Stimulated activated naive CD4-positive, alpha-beta T cell (primary cell): ENCODE results near the gene SLC5A10.

ENCODE experiments used
- DNase-seq, 6 experiments: peaks; one replicate each; lab custom pipeline; 2025; lab: John Stamatoyannopoulos, UW

The SLC5A10 gene

DNA sequence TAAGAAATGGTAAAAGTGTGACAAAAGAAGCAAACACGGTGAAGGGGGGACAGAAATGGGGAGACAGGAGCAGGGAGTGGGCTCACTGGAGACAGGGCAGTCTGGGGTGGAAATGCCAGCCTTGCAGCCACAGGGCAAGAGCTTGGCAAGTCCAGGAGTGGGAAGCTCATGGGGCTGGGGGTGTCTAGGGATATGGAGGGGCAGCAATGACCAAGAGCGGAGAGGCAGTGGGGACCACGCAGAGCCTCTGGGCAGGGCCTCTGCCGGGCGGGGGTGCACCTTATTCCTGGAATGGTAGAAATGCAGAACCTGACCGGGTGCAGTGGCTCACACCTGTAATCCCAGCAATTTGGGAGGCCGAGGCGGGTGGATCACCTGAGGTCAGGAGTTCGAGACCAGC, 12.6 kb downstream of the SLC5A10 start:
- no peak for DNase-seq

DNA sequence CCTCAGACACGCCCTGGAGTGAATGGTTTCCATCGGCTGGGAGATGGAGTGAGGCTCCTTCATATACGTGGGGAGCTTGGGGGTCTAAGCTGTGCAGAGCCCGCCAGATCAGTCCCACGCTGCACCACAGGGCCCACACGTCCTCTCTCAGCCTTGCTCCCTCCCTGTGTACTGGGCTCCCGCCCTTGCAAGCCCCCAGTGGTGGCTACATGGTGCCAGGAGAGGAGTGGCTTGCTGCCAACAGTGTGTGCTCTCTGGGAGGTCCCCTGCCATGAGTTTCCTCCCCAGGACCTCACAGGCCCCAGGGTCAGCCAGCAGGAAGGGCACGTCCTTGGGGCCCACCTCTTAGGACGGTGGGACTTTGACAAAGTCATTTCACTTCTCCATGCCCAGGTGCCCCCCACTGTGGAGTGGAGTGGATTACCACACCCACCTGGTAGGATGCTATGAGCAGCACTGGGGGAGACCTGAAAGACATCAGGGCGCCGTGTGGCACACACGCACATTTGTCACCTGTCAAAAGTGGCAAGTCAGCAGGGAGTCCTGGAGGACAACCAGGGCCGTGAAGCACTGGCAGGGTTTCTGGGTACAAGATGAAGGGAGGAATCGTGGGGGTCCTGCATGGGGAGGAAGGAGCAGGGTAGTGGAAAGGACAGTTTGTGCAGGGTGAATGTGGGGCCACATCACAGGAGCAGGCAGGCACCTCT, 13.7 kb downstream of the SLC5A10 start:
- DNase-seq = no peak

DNA sequence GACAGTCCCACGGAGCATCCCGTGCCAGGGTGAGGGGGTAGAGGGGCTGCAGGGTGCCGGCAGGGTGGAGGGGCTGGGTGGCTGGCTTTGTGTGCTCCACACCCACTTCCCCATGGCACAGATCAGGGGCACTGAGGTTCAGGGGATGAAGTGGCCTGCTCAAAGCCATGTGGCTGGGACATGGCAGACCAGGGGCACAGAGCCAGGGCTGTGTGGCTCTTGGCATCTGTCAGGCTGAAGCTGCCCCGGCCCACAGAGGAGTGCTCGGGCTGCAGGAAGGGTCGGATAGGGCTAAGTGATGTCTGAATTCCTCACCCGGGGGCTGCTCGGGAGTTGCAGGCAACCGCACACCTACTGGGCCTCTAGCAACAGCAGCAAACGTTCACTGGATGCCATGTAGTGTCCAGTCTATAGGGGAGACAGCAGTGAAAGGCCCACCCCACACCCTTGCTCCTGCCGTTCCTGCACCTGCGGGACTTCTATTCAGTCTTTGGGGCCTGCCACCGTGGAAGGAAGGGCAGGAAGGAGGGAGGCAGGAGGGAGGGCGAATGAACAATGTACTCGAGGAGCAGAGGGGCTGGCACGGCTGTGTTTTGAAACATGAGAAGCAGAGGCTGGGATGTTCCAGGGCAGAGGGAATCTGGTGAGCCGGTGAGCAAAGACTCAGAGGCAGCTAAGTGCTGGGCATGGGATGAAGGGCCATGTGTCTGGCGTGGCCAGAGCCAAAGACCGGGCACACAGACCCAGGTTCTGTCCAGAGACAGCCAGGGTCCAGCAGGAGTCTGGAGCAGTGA, 15.1 kb downstream of the SLC5A10 start:
- no peak for DNase-seq

DNA sequence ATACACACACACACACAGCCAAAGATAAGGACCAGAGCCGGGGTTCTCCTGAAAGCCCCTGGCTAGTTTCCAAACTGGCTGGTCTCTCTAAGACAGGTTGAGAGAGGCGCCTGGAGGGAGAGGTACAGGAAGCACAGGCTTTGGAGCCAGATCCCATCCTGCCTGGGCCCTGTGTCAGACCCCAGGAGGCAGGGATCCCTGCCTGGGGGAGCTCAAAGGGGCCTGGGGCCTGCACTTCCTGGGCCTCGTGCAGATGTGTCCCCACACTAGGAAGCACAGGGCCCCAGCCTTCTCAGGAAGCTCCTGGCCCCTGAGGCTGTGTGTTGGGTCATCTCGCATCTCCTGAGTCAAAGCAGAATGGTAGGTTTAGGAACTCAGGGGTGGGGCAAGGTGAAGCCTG, 16.0 kb downstream of the SLC5A10 start:
- DNase-seq = no peak

DNA sequence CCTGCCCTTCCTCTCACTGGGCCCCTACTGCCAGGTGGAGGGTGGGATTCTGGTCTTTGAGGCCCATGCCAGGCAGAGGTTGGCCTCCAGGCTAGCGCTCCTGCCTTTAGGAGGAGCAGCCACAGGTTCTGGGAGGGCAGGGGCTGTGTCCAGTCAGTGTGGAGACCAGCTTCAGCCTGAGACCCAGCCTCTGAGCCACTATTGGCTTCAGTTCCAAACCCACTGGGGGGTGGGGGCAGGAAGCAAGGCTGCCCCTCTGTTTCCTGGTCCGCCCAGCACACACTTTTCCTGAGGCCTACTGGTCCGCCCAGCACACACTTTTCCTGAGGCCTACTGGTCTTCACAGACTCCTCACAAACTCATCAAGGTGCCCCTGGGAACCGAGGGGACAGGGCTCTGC, 16.4 kb downstream of the SLC5A10 start:
- DNase-seq = no peak

DNA sequence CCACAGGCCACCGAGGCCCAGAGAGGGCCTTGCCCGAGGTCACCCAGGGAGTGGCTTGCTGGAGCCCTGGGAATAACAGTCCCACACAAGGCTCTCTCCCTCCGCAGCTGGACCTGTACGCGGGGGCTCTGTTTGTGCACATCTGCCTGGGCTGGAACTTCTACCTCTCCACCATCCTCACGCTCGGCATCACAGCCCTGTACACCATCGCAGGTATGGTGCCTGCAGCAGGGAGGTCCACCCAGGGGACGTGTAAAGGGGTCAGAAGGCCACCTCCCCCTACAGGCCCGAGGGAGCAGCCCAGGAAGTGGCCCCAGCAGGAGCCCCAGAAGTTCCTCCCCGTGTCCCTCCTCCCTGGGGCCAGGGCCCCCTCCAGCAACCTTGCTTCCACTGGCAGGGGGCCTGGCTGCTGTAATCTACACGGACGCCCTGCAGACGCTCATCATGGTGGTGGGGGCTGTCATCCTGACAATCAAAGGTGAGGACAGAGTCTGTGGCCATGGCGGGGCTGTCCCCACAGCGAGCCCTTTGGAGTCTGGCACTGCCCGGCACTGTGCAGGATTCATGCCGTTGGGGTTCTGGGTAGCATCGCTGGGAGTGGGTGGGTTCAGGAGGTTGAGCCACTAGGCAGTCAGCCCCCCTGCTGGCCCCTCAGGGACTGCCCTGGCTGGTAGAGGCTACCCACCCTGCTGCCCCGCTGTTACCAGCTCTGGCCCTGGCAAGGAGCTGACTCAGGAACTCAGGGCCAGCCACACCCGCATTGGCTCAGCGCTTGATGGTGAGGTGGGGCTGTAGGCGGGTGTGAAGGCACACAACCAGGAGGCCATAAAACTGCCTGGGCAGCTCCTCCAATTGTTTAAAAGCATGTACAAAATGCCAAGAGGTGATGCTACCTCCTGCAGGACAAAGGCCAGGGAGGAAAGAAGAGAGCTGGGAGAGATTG, 17.3 kb downstream of the SLC5A10 start:
- no peak for DNase-seq

DNA sequence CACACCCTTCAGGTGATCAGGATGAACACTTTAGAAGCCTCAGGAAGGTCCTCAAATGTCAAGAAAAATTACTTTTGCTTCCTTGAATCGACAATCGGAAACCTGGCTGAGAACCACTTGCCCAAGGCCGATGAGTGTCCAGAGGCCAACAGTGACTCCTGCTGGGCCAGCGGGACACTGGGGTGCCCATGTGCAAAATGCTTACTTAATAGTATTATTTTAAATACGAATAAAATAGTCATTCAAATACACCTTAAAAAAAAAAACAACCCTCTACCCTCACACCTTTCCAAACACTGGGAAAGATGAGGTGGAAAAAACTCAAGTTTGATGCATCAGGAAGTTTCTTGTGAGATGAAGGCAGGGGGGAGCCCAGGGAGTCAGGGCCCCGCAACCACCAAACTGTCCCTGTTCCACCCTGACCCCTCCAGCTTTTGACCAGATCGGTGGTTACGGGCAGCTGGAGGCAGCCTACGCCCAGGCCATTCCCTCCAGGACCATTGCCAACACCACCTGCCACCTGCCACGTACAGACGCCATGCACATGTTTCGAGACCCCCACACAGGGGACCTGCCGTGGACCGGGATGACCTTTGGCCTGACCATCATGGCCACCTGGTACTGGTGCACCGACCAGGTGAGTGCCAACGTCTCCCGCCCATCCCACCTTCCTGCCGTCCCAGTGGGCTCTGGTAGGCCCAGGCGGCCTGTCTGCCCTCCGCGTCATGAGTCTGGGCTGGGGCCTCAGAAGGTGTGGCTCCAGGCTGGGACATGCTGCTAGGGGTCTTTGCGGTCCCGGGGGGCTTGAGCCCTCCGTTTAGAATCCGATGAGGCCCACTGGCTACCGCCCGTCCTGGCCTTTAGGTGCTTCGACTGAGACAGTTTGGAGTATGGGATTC, 18.9 kb downstream of the SLC5A10 start:
- no peak for DNase-seq

DNA sequence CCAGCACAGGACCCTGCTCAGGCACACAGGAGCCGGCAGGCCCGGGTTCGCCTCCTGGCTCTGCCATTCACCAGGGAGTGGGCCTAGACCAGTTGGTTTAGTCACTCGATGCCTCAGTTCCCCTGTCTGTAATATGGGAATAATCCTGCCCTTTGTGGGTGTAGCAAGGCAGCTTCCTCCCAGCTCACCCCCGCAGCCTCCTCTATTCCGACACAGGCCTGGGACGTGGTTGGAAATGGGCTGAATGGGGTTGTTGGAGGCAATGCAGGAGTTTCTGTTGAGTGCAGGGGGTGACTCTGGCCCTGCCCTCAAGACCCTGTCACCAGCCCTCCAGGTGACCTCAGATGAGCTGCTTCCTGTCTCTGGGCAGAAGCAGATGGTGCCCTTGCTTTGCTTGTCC, 19.8 kb downstream of the SLC5A10 start:
- DNase-seq = no peak

DNA sequence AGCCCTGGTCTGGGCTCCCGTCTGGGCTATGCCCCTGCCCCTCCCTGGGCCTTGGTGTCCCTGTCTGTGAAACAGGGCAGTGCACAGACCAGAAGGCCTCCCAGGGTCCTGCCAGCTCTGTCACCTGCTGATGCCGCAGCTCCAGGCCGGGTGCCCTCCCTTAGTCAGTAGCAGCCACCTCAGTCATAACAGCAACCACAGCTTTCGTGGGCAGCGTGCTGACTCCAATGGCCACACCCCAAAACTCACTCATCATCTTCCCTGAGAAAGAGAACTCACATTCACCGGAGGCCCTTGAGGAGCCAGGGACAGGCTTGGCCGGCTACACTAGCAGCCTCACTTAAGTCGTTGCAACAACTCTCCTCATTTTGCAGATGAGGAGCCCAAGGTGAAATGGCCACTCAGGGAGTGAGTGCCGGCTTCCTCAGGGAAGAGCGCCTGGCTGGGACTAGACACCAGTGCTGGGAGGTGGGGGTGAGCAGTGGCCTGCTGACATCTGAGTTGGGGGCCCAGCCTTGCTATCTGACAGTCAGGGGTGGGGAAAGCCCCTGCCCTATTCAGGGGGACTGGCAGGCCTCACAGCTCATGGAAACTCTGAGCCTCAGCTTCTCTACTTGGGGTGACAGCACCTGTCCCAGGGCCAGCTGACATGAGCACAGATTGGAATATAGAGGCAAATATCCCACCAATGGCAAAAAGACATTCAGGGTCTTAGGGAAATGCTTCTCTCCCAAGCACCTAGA, 22.6 kb downstream of the SLC5A10 start:
- DNase-seq = no peak

DNA sequence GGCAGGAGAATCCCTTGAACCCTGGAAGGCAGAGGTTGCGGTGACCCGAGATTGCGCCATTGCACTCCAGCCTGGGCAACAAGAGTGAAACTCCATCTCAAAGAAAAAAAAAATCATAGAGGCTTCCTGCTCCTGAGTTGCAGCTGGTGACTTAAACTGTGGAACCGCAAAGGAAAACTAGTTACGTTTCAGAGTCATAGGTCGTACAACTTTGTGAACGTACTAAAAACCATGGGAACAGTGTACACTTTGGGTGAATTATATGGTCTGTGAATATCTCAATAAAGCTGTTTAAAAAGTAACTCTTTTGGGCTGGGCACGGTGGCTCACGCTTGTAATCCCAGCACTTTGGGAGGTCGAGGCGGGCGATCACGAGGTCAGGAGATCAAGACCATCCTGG, 23.6 kb downstream of the SLC5A10 start:
- DNase-seq = no peak

DNA sequence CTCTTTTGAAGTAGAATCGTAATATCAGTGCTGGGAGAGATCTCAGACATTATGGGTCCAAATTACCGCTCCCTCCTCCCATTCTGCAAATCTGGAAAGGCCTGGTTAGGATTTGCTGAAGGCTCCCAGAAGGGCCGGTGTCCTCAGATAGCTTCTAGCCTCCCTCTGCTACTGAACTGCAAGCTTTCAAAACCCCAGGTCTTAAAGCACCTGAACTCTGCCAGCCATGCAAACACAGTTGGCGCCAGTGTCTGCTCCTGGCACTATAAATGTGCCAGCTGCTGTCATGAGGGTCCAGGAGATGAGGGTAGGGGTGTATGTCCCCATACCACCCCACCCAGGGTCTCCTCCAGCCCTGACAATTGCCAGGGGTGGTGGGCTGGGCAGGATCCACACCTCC, 24.2 kb downstream of the SLC5A10 start:
- no peak for DNase-seq

DNA sequence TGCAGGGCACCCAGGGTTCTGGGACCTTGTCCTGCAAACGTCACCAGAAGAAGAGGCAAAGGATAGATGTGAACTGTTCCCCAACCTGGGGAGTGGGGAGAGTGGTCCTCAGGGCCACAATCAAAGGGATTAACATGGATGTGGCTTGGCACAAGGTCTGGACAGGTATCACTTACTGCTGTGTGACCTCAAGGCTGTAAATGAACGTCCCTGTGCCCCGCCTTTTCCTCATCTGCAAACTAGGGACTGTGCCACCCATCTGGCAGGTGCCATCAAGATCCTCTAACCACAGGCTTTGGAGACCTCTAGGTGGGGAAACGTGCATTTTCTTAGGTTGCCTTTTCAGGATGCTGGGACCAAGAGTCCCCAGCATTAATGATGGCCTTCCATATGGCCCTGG, 25.1 kb downstream of the SLC5A10 start:
- no peak for DNase-seq

DNA sequence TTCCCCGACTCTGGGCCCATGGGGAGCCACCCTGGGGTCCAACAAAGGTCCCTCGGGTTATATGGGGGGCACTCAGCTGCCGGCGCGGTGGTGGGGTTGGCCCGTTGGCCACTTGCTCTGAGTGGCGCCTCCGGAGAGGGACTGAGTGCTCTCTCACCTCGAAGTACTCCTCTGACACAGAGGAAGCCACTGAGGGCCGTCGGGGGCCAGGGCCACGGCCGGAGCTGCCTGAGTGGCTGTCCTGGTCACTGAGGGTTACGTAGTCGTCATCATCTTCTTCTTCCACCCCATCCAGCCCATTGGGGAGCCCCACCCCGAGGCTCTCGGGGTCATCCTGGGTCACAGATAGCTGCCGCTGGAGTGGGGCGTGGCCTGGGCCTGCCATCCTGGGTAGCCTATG, 25.7 kb downstream of the SLC5A10 start:
- no peak for DNase-seq

DNA sequence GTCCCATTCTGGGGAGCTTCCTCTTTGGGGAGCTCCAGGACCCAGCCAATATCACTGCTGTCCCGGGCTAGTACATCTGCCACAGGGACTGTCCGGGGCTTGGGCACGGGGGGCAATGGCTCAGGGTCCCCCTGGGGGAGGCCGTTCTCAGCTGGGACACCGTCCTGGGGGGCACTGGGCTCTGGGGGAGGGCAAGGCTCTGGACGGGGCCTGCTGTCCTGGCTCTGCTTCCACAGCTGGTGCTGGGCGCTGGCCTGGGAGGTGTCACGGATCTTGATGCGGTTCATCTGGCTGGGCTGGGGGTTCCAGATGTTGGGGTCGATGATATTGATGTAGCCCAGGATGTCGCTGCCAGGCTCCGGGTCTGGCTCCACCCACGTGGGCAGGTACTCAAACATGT, 26.1 kb downstream of the SLC5A10 start:
- no peak for DNase-seq

DNA sequence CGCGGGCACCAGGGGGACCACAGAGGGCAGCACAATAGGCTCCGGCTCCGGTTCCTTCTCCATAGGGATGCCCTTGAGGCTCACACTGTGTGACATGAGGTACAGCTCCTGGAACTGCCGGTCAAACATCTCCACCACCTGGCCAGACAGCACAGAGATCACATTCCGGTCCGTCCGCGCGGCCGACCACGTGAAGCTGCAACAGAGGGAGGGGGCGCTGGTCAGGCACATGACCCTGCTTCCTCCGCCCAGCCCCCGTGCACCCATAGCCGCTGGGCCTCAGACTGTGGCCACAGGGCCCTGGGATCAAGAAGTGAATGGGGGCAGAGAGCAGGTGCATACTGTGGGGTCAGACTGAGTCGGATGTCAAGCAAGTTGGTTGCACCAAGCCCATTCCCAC, 26.7 kb downstream of the SLC5A10 start:
- DNase-seq = no peak

DNA sequence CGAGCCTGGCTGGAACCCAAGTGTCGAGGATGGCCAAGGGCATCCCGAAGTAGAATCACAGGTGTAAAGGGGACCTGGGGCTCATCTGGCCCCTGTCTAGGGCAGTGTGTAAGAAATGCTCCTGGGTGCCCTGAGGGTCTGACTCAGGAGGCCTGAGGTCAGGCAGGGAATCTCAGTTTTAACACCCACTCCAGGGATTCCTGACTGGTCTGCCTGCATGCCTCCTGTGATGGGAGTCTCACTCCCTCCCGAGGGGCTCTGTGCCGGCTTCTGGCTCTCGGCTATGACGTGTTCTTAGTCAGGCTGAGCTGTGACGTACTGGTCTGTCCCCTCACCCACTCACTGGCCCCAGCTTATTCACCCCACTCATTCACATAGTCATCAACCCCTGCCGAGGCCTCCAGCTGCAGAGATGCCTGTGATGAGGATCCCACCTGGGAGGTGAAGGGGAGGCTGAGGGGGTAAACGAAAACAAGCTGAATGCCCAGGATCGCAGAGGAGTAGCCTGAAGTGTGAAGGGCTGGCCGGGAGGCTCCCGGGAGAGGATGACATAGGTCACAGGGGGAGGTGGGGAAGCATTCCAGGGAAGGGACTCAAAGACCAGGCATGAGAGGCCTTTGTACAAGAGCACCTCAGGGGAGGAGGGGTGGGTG, 28.8 kb downstream of the SLC5A10 start:
- DNase-seq = no peak

DNA sequence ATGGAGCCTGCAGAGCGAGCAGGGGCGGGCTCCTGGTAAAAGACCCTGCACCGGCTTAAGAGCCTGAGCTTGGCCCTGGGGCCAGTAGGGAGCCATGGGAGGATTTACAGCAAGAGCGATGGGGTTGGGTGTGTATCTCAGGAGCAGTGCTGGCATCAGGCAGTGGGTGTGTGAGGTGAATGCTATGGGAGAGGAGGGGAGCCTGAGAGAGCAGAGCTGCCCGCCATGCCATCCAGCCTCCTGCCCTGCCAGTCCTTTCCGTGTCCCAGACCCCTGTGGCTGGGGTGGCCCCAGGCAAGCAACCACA, 29.3 kb downstream of the SLC5A10 start:
- DNase-seq = no peak

DNA sequence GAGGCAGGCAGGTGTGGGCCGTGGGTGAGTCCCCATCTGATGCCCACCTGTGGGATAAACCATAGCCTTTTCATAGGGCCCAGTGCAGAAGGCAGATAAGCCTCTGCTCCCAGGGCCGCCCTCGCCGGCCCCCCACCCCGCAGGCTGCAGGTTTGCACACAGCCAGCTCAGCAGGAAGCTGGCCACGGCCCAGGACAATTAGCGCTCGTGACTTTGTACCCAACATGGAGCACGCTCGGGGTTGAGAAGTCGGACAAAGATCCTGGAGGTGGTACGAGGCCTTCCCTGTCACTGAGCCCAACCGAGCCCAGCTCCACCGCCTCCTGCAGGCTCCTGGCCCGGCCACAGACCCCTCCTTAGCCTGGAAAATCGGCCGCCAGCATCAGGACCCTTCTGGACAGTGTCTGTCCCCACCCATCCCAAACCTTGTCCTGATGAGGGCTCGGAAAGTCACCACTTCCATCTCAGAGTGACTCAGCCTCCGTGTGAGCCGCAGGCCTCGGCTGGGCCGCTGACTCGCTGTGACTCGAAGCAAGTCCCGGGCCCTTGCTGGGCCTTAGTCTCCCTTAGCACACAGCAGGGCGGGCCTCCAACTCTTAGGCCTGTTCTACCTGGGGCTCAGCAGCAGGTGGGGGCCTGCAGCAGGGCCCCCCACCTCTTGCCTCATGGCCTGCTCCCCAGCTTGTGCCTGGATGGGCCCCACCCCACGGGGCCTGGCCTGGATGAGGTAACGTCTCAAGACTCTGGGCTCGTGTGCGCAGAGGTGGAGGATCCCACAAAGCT, 29.9 kb downstream of the SLC5A10 start:
- no peak for DNase-seq

DNA sequence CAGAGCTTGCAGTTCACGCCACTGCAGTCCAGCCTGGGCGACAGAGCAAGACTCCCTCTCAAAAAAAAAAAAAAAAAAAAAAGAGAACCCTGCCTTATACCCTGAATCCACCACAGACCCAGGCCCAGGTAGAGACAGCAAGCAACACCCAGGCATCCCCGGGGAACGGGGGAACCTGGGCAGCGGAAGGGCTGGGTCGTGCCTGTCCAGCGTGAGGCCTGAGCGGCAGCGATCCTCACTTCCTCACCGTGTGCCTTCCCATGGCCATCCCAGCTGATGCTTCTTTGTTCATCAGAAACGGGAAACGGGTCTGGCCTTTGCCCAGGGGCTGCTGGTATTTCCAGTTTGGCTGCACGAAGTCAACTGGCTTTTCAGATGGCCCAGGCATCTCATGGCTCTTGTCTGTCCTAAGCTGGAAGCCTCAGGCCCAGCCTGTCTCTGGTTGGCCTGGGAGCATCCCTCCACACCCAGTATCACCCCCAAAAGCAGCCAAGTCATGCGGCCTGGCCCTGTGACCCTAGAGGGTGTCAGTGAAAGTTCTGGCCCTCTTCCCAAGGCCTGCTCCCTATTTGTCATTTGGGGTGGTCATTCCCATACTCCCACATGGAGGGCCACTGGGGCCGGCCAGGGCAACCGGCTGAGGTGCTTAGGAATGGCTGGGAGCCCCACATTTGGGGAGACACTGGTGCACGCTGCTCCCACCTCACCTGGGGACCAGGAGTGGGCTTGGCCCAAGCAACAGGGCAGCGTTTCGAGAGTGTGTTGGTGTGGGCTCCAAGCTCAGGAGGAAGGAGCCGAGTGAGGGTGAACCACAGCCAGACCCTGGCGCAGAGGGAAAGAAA, 32.5 kb downstream of the SLC5A10 start:
- no peak for DNase-seq
